Left lung (tissue), 10 donors: ENCODE measurements around the gene GTF3C4. TPM values are rescaled to one million over a fixed set of nuclear protein-coding genes. Genes with fewer than 3 reads are reported as not detected.
A peak's percentile ranks its signal among the peaks of the same experiment; 100 is the strongest.

Experiments used
- ATAC-seq: fragments of 200-7000 bp; cut with Tn5 transposase; one replicate; pipeline ENCODE4 v1.9.1; 2020; ENCODE audit warnings: moderate library complexity
- DNase-seq, 4 donors: peaks; one replicate each; pipeline ENCODE4 v3.0.0-alpha.2; 2013 to 2020
- H3K27ac ChIP-seq, 2 donors: fragments of 200-600 bp; sonication (generic) in 1 of 2; one replicate each; pipeline versions ENCODE4 v1.5.0 to v1.8.0; 2020 to 2021
- H3K27me3 ChIP-seq, 2 donors: fragments of 200-600 bp; sonication (generic) in 1 of 2; one replicate each; pipeline versions ENCODE4 v1.5.0 to v1.8.0; 2020 to 2021
- H3K36me3 ChIP-seq, 2 donors: fragments of 200-600 bp; sonication (generic) in 1 of 2; one replicate each; pipeline versions ENCODE4 v1.5.0 to v1.8.0; 2020 to 2021
- H3K4me1 ChIP-seq, 2 donors: fragments of 200-600 bp; one replicate each; pipeline ENCODE4 v1.8.0; 2021
- H3K4me3 ChIP-seq, 2 donors: fragments of 200-600 bp; sonication (generic) in 1 of 2; one replicate each; pipeline versions ENCODE4 v1.5.0 to v1.8.0; 2020 to 2021; ENCODE audit warnings: mild to moderate bottlenecking in 1 of 2
- H3K9me3 ChIP-seq, 2 donors: fragments of 200-600 bp; sonication (generic) in 1 of 2; one replicate each; pipeline versions ENCODE4 v1.5.0 to v1.8.0; 2020 to 2021
- intact Hi-C, 2 donors: fragments of 100-400 bp; cut with DNase I; formaldehyde crosslinking; loops; one replicate each; pipeline versions ENCODE4 v1.11.2 to v1.14.2; 2022
- polyA plus RNA-seq, 6 donors: library from polyadenylated mRNA; unstranded; fragments of 120-200 nt; gene quantifications; one replicate each; pipeline ENCODE4 v1.2.1, GENCODE V29; 2013; ENCODE audit not compliant: insufficient read length in 6 of 6
- total RNA-seq, 2 donors: library from RNA; stranded (reverse); fragmentation: NEBNext Ultra II Directional; extraction: Animal tissue kit (Norgen Biotek cat#: 25700); gene quantifications; one replicate each; pipeline ENCODE4 v1.2.1, GENCODE V29; 2021
- TF ChIP-seq, protein P1 (sequence below), 2 donors: fragments of 200-600 bp; sonication (generic) in 1 of 2; IDR thresholded peaks; one replicate each; pipeline versions ENCODE4 v1.5.0 to v1.8.0; 2021; ENCODE audit warnings: antibody characterized with exemption in 2 of 2
- donor health status: DM: no; HTN: yes; CAD: no.
- donor health status: DM: no; HTN: no; CAD: no.

The GTF3C4 gene
- total and polyA plus RNA-seq, 8 donors: 13.1 to 25.6 (median 23.8) TPM

GRCh38 chr9:132645306-132645705 lies 25.0 kb upstream of the GTF3C4 start:
- TF ChIP-seq, protein P1, sequence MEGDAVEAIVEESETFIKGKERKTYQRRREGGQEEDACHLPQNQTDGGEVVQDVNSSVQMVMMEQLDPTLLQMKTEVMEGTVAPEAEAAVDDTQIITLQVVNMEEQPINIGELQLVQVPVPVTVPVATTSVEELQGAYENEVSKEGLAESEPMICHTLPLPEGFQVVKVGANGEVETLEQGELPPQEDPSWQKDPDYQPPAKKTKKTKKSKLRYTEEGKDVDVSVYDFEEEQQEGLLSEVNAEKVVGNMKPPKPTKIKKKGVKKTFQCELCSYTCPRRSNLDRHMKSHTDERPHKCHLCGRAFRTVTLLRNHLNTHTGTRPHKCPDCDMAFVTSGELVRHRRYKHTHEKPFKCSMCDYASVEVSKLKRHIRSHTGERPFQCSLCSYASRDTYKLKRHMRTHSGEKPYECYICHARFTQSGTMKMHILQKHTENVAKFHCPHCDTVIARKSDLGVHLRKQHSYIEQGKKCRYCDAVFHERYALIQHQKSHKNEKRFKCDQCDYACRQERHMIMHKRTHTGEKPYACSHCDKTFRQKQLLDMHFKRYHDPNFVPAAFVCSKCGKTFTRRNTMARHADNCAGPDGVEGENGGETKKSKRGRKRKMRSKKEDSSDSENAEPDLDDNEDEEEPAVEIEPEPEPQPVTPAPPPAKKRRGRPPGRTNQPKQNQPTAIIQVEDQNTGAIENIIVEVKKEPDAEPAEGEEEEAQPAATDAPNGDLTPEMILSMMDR (IDR thresholded peaks at IDR 0.05): no peak
- ATAC-seq: no peak
- H3K9me3 ChIP-seq: no peaks in the 10 kb centered on the region
- no peak overlapping the region for H3K27ac ChIP-seq
- peaks cover 0 to 97% of the 10 kb centered on the region in 2 donors for H3K36me3 ChIP-seq
- H3K4me1 ChIP-seq: no peaks in the 10 kb centered on the region
- DNase-seq: no peak
- no peak overlapping the region for H3K4me3 ChIP-seq
- intact Hi-C loops: no loop called here
- no peaks in the 10 kb centered on the region for H3K27me3 ChIP-seq

DNA sequence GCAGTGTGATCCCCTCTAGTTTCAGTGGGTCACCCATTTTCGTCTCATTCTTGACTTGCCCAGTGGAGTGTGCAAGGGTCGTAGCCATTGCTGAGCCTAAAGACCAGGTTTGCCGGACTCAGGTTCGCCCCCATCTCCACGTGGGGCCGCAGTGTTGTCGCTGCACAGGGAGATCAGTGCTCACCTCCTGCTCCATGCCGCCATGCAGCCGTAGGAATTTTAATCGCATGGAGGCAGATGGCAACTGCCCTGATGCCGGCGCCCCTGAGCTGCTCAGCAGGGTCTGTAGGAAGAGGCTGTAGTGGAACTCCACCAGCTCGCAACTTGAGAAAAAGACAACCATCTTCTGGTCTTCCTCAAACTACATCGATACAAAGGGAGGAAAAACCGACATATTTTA lies 24.6 kb upstream of the GTF3C4 start:
- Histone ChIP-seq H3K4me3 (no peak overlapping the region), H3K27ac (no peak overlapping the region), H3K27me3 (no peaks in the 10 kb centered on the region), H3K4me1 (no peaks in the 10 kb centered on the region), H3K9me3 (no peaks in the 10 kb centered on the region), H3K36me3 (peaks cover 0 to 97% of the 10 kb centered on the region in 2 donors)
- DNase-seq (no peak), ATAC-seq (no peak)
- intact Hi-C loops: no loop called here
- TF ChIP-seq, protein P1 (IDR thresholded peaks at IDR 0.05): no peak

GRCh38 chr9:132646726-132647125 lies 23.5 kb upstream of the GTF3C4 start:
- intact Hi-C loops: no loop called here
- Histone ChIP-seq H3K4me3 (no peak overlapping the region), H3K9me3 (no peaks in the 10 kb centered on the region), H3K27me3 (no peaks in the 10 kb centered on the region), H3K27ac (no peak overlapping the region), H3K4me1 (peaks cover 0 to 4% of the 10 kb centered on the region in 2 donors), H3K36me3 (peaks cover 0 to 94% of the 10 kb centered on the region in 2 donors)
- TF ChIP-seq, protein P1 (IDR thresholded peaks at IDR 0.05): no peak
- no peak for ATAC-seq
- DNase-seq: no peak

GRCh38 chr9:132647355-132647754 lies 22.9 kb upstream of the GTF3C4 start:
- ATAC-seq (peak; percentile 64), DNase-seq (no peak)
- Histone ChIP-seq H3K4me1 (peaks cover 0 to 4% of the 10 kb centered on the region in 2 donors), H3K9me3 (no peaks in the 10 kb centered on the region), H3K4me3 (no peak overlapping the region), H3K36me3 (peaks cover 0 to 94% of the 10 kb centered on the region in 2 donors), H3K27me3 (no peaks in the 10 kb centered on the region), H3K27ac (no peak overlapping the region)
- TF ChIP-seq, protein P1 (IDR thresholded peaks at IDR 0.05): no peak
- intact Hi-C loops: no loop called here

- ATAC-seq (peak; percentile 19), DNase-seq (no peak)
- H3K36me3 ChIP-seq: peaks cover 0 to 94% of the 10 kb centered on the region in 2 donors
- H3K4me3 ChIP-seq: no peak overlapping the region
- H3K27me3 ChIP-seq: no peaks in the 10 kb centered on the region
- no peak overlapping the region for H3K27ac ChIP-seq
- TF ChIP-seq, protein P1 (IDR thresholded peaks at IDR 0.05): no peak
- peaks cover 0 to 4% of the 10 kb centered on the region in 2 donors for H3K4me1 ChIP-seq
- H3K9me3 ChIP-seq: no peaks in the 10 kb centered on the region
- intact Hi-C loops: no loop called here
Measured at GRCh38 chr9:132647806-132648205, 22.5 kb upstream of the GTF3C4 start.
